NCI-H460 (cell line): ENCODE measurements around the gene COL25A1. TPM values are rescaled to one million over a fixed set of nuclear protein-coding genes. Genes with fewer than 3 reads are reported as not detected.
"Not testable (repeated sequence)": the region's sequence is repeated elsewhere in the genome, so short reads cannot be mapped to it uniquely, and the experiment has no call there.

Experiments
- DNase-seq: peaks from one replicate; pipeline ENCODE4 v3.0.0-alpha.2; 2016; ENCODE audit warnings: low read depth; ENCODE audit errors: extremely low read depth
- total RNA-seq: library from RNA; depleted of rRNA; stranded (reverse); fragments of >200 nt; shearing (Covaris generic); gene quantifications from 2 replicates; pipeline ENCODE4 v1.2.3, GENCODE V29; 2014

The COL25A1 gene
- total RNA-seq, 1 experiment from 2014 or later = 0.02 TPM

GRCh38 chr4:109072595-109072994 lies 229.9 kb downstream of the COL25A1 start:
- peak; percentile 8 for DNase-seq

- DNase-seq = not testable (repeated sequence)
Observed at GRCh38 chr4:109070677-109071076, 231.8 kb downstream of the COL25A1 start.

DNA sequence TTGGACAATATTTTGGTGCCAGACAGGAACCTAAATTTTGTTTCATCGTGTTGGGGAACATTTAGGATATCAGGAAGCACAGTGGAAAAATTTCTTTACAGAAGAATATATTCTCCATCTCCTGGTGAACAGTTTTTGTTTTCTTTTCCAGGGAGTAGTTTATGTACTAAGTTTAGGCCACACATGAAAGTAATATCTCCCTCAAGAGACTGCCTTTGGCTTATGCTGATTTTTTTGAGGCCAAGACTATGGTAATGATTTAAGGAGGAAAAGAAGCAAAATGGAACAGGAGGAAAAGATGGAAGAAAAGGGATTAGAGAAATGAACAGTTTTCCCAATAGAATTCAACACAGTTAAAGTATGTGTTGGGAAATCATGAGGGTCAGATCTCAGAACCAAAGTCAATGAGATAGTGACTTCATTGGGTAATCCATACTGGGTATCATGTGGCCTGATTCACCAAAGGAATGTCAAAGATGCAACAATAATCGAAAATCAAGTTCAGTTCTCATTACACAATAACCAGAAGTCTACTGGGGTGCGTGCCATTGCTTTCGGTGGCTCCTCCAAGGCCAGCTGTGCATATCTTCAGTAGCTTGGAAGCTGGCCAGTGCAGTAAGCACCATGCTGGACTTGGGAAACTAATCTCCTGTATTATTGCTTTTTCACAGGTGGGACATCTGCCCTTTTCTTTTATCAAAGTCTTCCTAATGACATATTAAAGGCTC lies 234.8 kb downstream of the COL25A1 start:
- no peak for DNase-seq

DNA sequence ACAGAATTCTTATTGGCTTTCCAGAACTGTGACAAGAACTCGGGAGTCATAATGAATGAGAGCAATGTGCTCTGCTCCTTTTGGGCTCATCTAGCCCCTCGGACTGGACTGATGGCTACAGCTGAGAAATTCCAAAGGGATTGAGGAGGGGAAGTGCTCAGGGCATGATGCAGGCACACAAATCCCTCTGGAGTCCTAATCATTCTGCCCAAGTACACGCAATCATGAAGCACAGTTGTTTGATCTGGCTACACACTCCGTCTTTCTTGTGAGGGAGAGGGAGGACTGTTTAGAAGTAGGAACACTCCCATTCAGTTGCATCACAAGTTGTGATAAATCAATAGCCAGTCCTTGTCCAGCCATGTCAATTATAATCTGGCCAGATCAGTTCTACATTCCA lies 237.5 kb downstream of the COL25A1 start:
- DNase-seq = no peak

DNA sequence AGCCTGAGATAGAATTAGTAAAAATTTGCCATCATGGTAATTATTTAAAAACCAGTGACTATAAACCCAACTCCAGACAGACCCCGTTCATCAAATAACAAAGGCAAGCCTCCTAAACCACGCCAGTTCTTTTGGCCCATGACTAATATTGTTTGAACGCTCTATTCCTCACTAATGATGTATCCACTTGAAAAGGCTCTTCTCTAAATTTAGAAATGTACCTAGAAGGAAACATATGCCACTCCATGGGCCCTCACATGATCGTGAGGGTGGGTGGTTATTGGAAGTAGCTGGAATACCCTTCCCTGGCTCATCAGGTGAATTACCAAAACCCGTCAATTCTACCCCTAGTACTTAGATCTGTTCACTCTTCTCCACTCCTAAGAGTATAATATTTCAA lies 249.2 kb downstream of the COL25A1 start:
- no peak for DNase-seq

- no peak for DNase-seq
Observed at GRCh38 chr4:109052821-109053220, 249.6 kb downstream of the COL25A1 start.

- DNase-seq = no peak
Observed at GRCh38 chr4:109051054-109051453, 251.4 kb downstream of the COL25A1 start.

DNA sequence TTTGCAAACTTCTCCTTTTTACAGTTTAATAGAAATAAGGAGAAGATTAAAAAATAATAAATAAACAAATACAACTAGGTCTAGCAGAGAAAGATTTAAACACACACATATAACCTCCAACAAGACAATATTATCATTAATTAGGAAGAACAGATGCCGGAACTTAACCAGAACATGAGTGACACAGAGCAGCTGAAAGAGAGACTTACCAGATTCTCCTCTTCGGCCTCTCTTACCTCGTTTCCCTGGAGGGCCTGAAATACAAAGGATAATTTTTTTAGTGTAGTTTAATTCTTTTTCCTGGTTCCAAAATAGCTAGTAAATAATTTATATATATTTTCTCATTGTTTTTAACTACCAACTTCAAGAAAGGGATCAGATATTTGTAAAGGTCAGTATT lies 252.5 kb downstream of the COL25A1 start:
- DNase-seq = no peak

DNA sequence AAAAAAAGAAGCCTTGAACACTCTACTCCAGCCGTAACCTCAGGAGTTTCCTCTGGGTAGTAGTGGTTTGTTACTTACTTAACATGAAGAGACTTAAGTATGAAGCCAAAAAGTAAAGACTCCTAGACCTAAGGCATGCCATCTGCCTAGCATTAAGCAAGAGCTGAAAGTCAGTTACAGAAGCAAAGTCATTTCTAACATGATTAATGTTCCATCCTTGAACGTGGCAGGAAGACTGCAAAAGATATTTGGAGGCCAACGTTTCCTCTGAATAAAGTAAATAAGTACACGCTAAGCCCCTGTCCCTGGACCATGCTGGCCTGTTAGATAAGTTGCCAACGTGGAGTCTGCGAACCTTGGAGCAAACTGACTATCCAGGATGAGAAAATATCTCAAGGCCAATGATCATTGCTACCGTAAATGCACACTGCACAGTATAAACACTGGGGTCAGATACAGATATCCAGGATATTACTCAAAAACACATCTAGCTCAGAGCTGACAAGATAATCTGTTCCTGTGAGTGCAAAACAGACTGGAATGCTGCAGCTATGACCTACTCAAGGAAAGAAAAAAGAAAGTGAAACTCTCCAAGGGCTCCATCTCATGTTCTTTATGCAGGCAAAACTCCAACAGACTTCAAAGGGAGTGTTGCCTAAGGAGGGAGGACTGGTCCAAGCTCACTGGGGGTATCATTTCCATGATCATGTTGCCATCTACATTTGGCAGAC lies 255.8 kb downstream of the COL25A1 start:
- no peak for DNase-seq

DNA sequence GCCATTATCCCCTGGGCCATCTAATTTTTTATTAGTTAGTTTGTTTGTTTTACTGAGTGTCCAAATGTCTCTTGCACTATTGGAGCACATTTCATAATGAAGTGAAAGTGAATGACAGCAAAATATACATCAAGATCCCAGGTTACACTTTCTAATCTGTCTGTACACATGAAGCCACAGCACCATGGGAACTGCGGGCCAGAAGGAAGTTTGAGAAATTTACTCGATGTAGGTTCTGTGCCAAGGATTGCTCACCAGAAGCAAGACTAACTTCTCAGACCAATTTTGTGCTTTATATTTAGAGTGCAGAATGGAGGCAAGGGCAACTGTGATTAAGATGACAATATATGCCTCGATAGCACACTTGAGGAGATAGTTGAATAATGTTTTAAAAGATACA lies 258.0 kb downstream of the COL25A1 start:
- DNase-seq = no peak

DNA sequence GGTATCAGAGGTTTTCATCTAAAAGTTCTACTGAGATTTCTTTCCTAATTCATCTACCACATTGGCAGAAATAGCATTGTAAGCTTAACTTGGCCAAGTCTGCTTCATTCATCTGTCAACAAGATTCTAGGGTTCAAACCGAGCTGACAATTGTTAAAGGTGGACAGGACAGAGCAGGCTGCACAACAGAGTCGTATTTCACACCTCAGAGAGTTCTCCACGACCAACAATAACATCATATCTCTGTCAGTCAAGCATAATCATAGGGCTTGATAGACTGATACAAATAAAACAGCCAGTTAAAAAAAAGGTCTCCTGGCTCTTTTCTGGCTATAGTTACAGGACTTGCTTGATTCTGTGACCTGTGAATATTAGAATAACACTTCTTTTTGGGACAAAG lies 259.2 kb downstream of the COL25A1 start:
- DNase-seq = no peak

- DNase-seq = no peak
Observed at GRCh38 chr4:109041463-109042360, 260.7 kb downstream of the COL25A1 start.

GRCh38 chr4:109040441-109040840 lies 262.0 kb downstream of the COL25A1 start:
- DNase-seq = no peak

DNA sequence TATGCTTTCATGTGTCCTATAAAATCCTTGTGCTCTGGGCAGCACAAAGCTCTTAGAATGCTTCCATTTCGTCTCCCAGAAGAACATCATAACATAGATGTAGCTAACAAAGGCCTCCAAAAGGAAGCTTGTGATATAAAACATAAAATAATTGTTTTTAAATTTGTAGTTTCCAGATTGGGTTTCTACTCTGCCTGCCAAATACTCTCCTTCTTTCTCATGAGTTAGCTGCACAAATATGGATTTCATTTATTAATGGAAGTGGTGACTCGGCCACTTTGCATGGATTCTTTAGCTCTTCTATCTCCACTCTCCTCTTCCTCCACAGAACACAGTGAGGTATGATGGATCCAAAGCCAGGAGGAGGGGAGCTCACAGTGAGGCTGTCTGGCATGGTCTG lies 265.4 kb downstream of the COL25A1 start:
- no peak for DNase-seq

GRCh38 chr4:109033993-109034392 lies 268.5 kb downstream of the COL25A1 start:
- DNase-seq = no peak

- no peak for DNase-seq
Observed at GRCh38 chr4:109032671-109033070, 269.8 kb downstream of the COL25A1 start.

GRCh38 chr4:109029987-109030386 lies 272.5 kb downstream of the COL25A1 start:
- DNase-seq = no peak

DNA sequence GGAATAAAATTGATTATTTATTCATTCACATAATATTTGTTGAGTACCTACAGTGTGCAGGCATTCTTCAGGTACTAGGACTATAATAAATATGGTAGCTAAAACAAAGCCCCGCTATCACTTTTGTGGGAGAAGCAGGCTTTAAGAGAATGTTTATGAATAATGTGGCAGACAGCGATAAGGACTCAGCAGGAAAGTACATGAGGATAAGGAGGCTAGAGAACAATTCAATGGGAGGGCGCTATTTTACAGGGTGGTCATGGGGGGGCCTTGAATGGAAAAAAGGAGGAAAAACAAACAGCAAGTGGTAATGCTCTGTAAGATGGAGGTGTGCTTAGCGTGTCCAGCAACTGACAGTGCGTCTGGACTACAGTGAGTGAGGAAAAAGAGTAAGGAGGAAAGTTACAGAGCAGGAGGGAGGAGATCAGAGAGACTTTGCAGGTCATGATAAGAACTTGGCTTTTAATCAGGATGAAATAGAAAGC lies 275.4 kb downstream of the COL25A1 start:
- no peak for DNase-seq

DNA sequence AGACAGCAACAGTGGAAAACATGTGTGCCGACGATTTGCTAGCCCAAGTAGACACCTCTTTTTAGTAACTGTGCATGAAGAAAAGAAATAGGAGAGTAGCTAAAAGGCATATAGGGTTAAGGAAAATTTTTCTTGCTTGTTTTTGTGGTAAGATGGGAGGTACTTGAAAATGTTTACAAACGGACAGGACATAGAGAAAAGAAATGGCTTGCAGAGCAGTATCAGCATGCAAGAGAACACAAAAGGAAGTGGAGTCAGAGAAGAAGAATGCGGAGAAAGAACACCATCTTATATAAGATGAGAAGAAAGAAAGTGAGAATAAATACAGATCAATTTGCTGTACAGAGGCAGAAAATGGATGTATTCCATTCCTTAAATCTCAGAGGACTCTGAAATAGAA lies 275.9 kb downstream of the COL25A1 start:
- no peak for DNase-seq

- DNase-seq = no peak
Observed at GRCh38 chr4:109025471-109026076, 276.9 kb downstream of the COL25A1 start.

DNA sequence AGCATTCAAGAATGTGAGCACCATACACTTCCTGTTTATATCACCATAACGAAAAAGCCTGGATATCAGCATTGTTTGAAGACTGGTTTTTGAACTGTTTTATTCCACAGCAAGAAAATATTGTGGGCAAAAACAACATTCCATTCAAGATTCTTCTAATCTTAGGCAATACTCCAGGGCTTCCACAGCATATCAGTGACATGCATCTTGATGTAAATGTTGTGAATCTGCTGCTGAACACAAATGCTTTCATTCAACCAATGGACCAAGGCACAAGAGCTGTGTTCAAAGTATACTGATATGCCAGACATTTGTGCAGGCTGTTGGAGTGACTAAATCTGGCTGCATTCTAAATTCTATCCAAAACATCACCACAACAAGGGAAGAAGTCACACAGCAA lies 279.5 kb downstream of the COL25A1 start:
- DNase-seq = no peak
